HepG2 (cell line): ENCODE results near the gene KRT7. TPM values are rescaled to one million over a fixed set of nuclear protein-coding genes. Genes with fewer than 3 reads are reported as not detected.

Source experiments
- ATAC-seq: fragments of 200-7000 bp; cut with Tn5 transposase; 3 replicates; pipeline ENCODE4 v1.9.1; 2020; ENCODE audit warnings: mild to moderate bottlenecking, moderate library complexity
- BruUV-seq: library from RNA; stranded (reverse); fragments of 400-500 nt; replicated peaks from 2 replicates; lab custom pipeline; 2021; lab: Mats Ljungman, UMichigan
- CTCF ChIA-PET: fragments of 300-600 bp; formaldehyde crosslinking; extraction: SDS; loops from one replicate; lab custom pipeline; 2021; ENCODE audit warnings: low total read pairs, inconsistent platforms, low intra/inter-chr PET ratio; lab: Yijun Ruan, JAX
- POLR2A ChIA-PET: fragments of 350-600 bp; sonication (Branson Sonifier 250); formaldehyde crosslinking; loops from one replicate; lab custom pipeline; 2020; ENCODE audit warnings: antibody characterized with exemption, inconsistent platforms; lab: Yijun Ruan, JAX
- DNase-seq: peaks from one replicate; pipeline ENCODE4 v3.0.0-alpha.2; 2015; ENCODE audit warnings: low spot score
- FAIRE-seq: peaks from 3 replicates; lab custom pipeline; 2011; peaks lifted over from hg19 to GRCh38; lab: Jason Lieb, UNC
- H2AFZ ChIP-seq: one replicate; pipeline ENCODE4 v1.6.1; 2011; ENCODE audit warnings: low read length, inconsistent platforms
- H3K27ac ChIP-seq: fragments of 300-600 bp; 3 replicates; pipeline ENCODE4 v1.8.0; 2011; ENCODE audit warnings: mixed run types, mild to moderate bottlenecking, mixed read lengths, low read length, inconsistent platforms; ENCODE audit not compliant: insufficient read depth; ENCODE audit errors: extremely low read length
- H3K27me3 ChIP-seq, 2 experiments: fragments of 200-600 bp in 1 of 2; 2 replicates in 1 of 2; 3 replicates in 1 of 2; pipeline versions ENCODE4 v1.6.0 to v1.8.0; 2011; ENCODE audit warnings: low read length in 2 of 2, mild to moderate bottlenecking in 2 of 2, moderate library complexity in 2 of 2, inconsistent platforms in 1 of 2; ENCODE audit not compliant: insufficient read depth in 2 of 2, control insufficient read depth in 1 of 2
- H3K36me3 ChIP-seq, 2 experiments: fragments of 200-600 bp in 1 of 2; replicated peaks in 1 of 2; 2 replicates in 1 of 2; 3 replicates in 1 of 2; pipeline versions ENCODE4 v1.5.1 to v1.8.0; 2011; ENCODE audit warnings: low read length in 2 of 2, inconsistent platforms in 1 of 2; ENCODE audit not compliant: insufficient read depth in 2 of 2, control insufficient read depth in 1 of 2
- H3K4me1 ChIP-seq: 2 replicates; pipeline ENCODE4 v1.5.1; 2012; ENCODE audit warnings: low read length, inconsistent platforms; ENCODE audit not compliant: insufficient read depth
- H3K4me2 ChIP-seq: 2 replicates; pipeline ENCODE4 v1.6.0; 2011; ENCODE audit warnings: low read depth, low read length, inconsistent platforms
- H3K4me3 ChIP-seq, 3 experiments: fragments of 200-600 bp in 1 of 3; sonication (generic), shearing (Covaris generic) in 1 of 3; replicated peaks in 1 of 3; 2 replicates each; pipeline ENCODE4 v1.5.1; 2011 to 2016; ENCODE audit warnings: low read length in 3 of 3, inconsistent platforms in 2 of 3, low read depth in 2 of 3, mild to moderate bottlenecking in 2 of 3, control low read depth in 1 of 3, mixed read lengths in 1 of 3; ENCODE audit not compliant: insufficient read depth in 1 of 3
- H3K79me2 ChIP-seq: one replicate; pipeline ENCODE4 v1.6.1; 2011; ENCODE audit warnings: low read length, inconsistent platforms; ENCODE audit not compliant: insufficient read depth
- H3K9ac ChIP-seq: 2 replicates; pipeline ENCODE4 v1.6.0; 2011; ENCODE audit warnings: mild to moderate bottlenecking, low read depth, low read length, inconsistent platforms; ENCODE audit not compliant: insufficient read depth
- H3K9me3 ChIP-seq: 2 replicates; pipeline ENCODE4 v1.5.1; 2012; ENCODE audit warnings: mild to moderate bottlenecking, low read length
- H4K20me1 ChIP-seq: 2 replicates; pipeline ENCODE4 v1.6.0; 2011; ENCODE audit warnings: inconsistent platforms, mild to moderate bottlenecking, low read length, moderate library complexity; ENCODE audit not compliant: insufficient read depth
- ETS1 ChIP-seq: sonication (generic); formaldehyde crosslinking; IDR thresholded peaks from 2 replicates; pipeline ENCODE4 v1.4.0; 2020; ENCODE audit warnings: missing genetic modification reagents
- FOSL2 ChIP-seq: sonication (generic); formaldehyde crosslinking; IDR thresholded peaks from 2 replicates; pipeline ENCODE4 v1.4.0; 2020; ENCODE audit warnings: missing genetic modification reagents
- HBP1 ChIP-seq: IDR thresholded peaks from 2 replicates; pipeline ENCODE4 v1.6.1; 2016; ENCODE audit warnings: low read depth, control low read depth
- HNRNPL ChIP-seq: fragments of 200-400 bp; formaldehyde crosslinking; IDR thresholded peaks from 2 replicates; pipeline ENCODE4 v1.6.1; 2017; ENCODE audit warnings: mild to moderate bottlenecking, low read depth, low read length
- ISX ChIP-seq: sonication (generic); formaldehyde crosslinking; conservative IDR thresholded peaks from 2 replicates; pipeline ENCODE4 v1.5.0; 2020; ENCODE audit warnings: missing genetic modification reagents
- RARA ChIP-seq: IDR thresholded peaks from 2 replicates; pipeline ENCODE4 v1.6.1; 2016; ENCODE audit warnings: missing genetic modification reagents, missing compliant biosample characterization
- REST ChIP-seq, 2 experiments: IDR thresholded peaks; 2 replicates each; pipeline ENCODE4 v1.6.1; 2011 to 2012; ENCODE audit warnings: low read length in 2 of 2, borderline replicate concordance in 1 of 2, low read depth in 1 of 2, mild to moderate bottlenecking in 1 of 2, moderate library complexity in 1 of 2
- RXRA ChIP-seq: sonication (generic); formaldehyde crosslinking; IDR thresholded peaks from 2 replicates; pipeline ENCODE4 v1.5.1; 2020; ENCODE audit warnings: missing genetic modification reagents
- SAP130 ChIP-seq: IDR thresholded peaks from 2 replicates; pipeline ENCODE4 v1.6.1; 2016; ENCODE audit warnings: low read depth
- ZNF121 ChIP-seq: sonication (generic); formaldehyde crosslinking; IDR thresholded peaks from 2 replicates; pipeline ENCODE4 v1.5.0; 2020; ENCODE audit warnings: mild to moderate bottlenecking, missing genetic modification reagents
- ZNF180 ChIP-seq: sonication (generic); formaldehyde crosslinking; IDR thresholded peaks from 2 replicates; pipeline ENCODE4 v1.4.0; 2020; ENCODE audit warnings: low read depth, missing genetic modification reagents, borderline replicate concordance
- ZNF282 ChIP-seq: fragments of 450-650 bp; IDR thresholded peaks from 2 replicates; pipeline ENCODE4 v1.6.1; 2018; ENCODE audit not compliant: partially characterized antibody
- ZNF350 ChIP-seq: sonication (generic); formaldehyde crosslinking; IDR thresholded peaks from 2 replicates; pipeline ENCODE4 v1.4.0; 2020; ENCODE audit warnings: mild to moderate bottlenecking, low read depth, missing genetic modification reagents, borderline replicate concordance
- WGBS: methylation state at CpG from one replicate; pipeline ENCODE4 v1.1.6; 2017; ENCODE audit warnings: low lambda C conversion rate; 5-methylcytosine and 5-hydroxymethylcytosine counted together
- in situ Hi-C: cut with HindIII; loops from 2 replicates; pipeline ENCODE4 v1.10.0; 2017; ENCODE audit warnings: low pct_unique_long_range_greater_than_20kb; ENCODE audit not compliant: extremely low pct_ligation_motif_present
- intact Hi-C: fragments of 100-400 bp; cut with micrococcal nuclease; formaldehyde crosslinking; loops from one replicate; pipeline ENCODE4 v1.10.0; 2022; ENCODE audit not compliant: unreplicated experiment
- polyA plus RNA-seq, 8 experiments: library from polyadenylated mRNA; depleted of rRNA in 3 of 8; stranded (reverse) in 7 of 8; unstranded in 1 of 8; fragments of >200 nt; fragmentation: Illumina TruSeq in 4 of 8; extraction: Trizol in 4 of 8; gene quantifications; 2 replicates each; pipeline versions ENCODE4 v1.2.1 to v1.2.3, GENCODE V29; 2011 to 2016; ENCODE audit warnings: low read depth in 4 of 8, missing spikeins in 1 of 8, mixed read lengths in 1 of 8; ENCODE audit not compliant: insufficient read depth in 1 of 8
- total RNA-seq, 5 experiments: library from RNA; depleted of rRNA; stranded (reverse); fragments of >200 nt; fragmentation: Illumina TruSeq; extraction: Trizol; gene quantifications; 2 replicates each; pipeline ENCODE4 v1.2.3, GENCODE V29; 2016; ENCODE audit warnings: low read depth in 1 of 5

The KRT7 gene
- total and polyA plus RNA-seq, 2 of the 13 experiments (the other 11 are each of a cell fraction or from before 2014, with no cell fraction given): 0.83 TPM; not detected in 1

- Histone ChIP-seq H3K9ac (no peak overlapping the region), H3K36me3 (no peaks in the 10 kb centered on the region), H3K4me3 (no peak overlapping the region), H3K9me3 (no peaks in the 10 kb centered on the region), H3K4me2 (no peak overlapping the region), H3K79me2 (no peaks in the 10 kb centered on the region), H4K20me1 (no peaks in the 10 kb centered on the region), H3K4me1 (no peaks in the 10 kb centered on the region), H2AFZ (no peak overlapping the region), H3K27me3 (peaks cover 3 to 6% of the 10 kb centered on the region in 2 experiments; a peak in 2 of 5 replicates), H3K27ac (no peak overlapping the region)
- ATAC-seq: peak; percentile 25; the same call in 1 of the 3 replicates
- FAIRE-seq: no peak
- 0% methylated on average over 3 of the region's 7 CpGs for WGBS
- DNase-seq: peak; percentile 72
- intact Hi-C loops (no loop called here), in situ Hi-C loops (no loop called here)
- ChIA-PET POLR2A (no interaction called here), CTCF (no interaction called here)
- TF ChIP-seq RXRA (CRISPR knock-in tag) (peak; percentile 30; the same call in 1 of the 2 replicates), HBP1 (CRISPR knock-in tag) (no peak), SAP130 (CRISPR knock-in tag) (peak; percentile 12; the same call in 1 of the 2 replicates), ZNF350 (CRISPR knock-in tag) (no peak), FOSL2 (peak; percentile 65; the same call in 1 of the 2 replicates), RARA (CRISPR knock-in tag) (peak; percentile 84)
- TF ChIP-seq, all 625 proteins: peak for 4
- BruUV-seq: no TSS peak
Measured at GRCh38 chr12:52215587-52216031, 17.4 kb upstream of the KRT7 start.

- Histone ChIP-seq H3K4me2 (no peak overlapping the region), H4K20me1 (no peaks in the 10 kb centered on the region), H3K9ac (no peak overlapping the region), H3K4me3 (no peak overlapping the region), H3K4me1 (no peaks in the 10 kb centered on the region), H3K27ac (no peak overlapping the region), H3K36me3 (no peaks in the 10 kb centered on the region), H3K27me3 (peaks cover 0 to 1% of the 10 kb centered on the region in 2 experiments; a peak in 1 of 5 replicates), H3K79me2 (no peaks in the 10 kb centered on the region), H2AFZ (no peak overlapping the region), H3K9me3 (no peaks in the 10 kb centered on the region)
- 25% methylated on average over 4 of the region's 4 CpGs for WGBS
- in situ Hi-C loops (no loop called here), intact Hi-C loops (no loop called here)
- ATAC-seq: no peak
- ChIA-PET POLR2A (no interaction called here), CTCF (no interaction called here)
- FAIRE-seq: no peak
- no TSS peak for BruUV-seq
- no peak for DNase-seq
- TF ChIP-seq ZNF121 (no peak), ISX (no peak), ZNF282 (no peak), HNRNPL (no peak), ZNF180 (CRISPR knock-in tag) (no peak), REST (IDR thresholded peaks at IDR 0.05; ENCODE audit: borderline replicate concordance in 1 of 2, low read depth in 1 of 2, low read length in 2 of 2) (peak; percentile 38 to 87), ETS1 (CRISPR knock-in tag) (no peak)
Measured at GRCh38 chr12:52216100-52216499, 16.9 kb upstream of the KRT7 start.
